Keratinocyte (primary cell): Measurements from ENCODE around the gene TNRC18. TPM values are rescaled to one million over a fixed set of nuclear protein-coding genes. Genes with fewer than 3 reads are reported as not detected.
"Not testable (repeated sequence)": the region's sequence is repeated elsewhere in the genome, so short reads cannot be mapped to it uniquely, and the experiment has no call there.

ENCODE experiments used
- DNase-seq: peaks from one replicate; pipeline ENCODE4 v3.0.0-alpha.2; 2011; ENCODE audit warnings: low read depth, missing footprints, low spot score
- FAIRE-seq: peaks from 2 replicates; lab custom pipeline; 2011; peaks lifted over from hg19 to GRCh38; lab: Jason Lieb, UNC
- H2AFZ ChIP-seq: 2 replicates; pipeline ENCODE4 v1.6.0; 2012; ENCODE audit warnings: low read length, control low read depth, inconsistent platforms; ENCODE audit not compliant: control insufficient read depth
- H3K27ac ChIP-seq: 2 replicates; pipeline ENCODE4 v1.5.1; 2011; ENCODE audit warnings: low read length; ENCODE audit not compliant: control insufficient read depth, insufficient read depth
- H3K27me3 ChIP-seq: 3 replicates; pipeline ENCODE4 v1.6.0; 2011; ENCODE audit warnings: low read length; ENCODE audit not compliant: control insufficient read depth, insufficient read depth; ENCODE audit errors: extremely low read depth
- H3K36me3 ChIP-seq, 2 experiments: 2 replicates in 1 of 2; 3 replicates in 1 of 2; pipeline ENCODE4 v1.5.1; 2011; ENCODE audit warnings: low read length in 2 of 2, mild to moderate bottlenecking in 1 of 2; ENCODE audit not compliant: control insufficient read depth in 2 of 2, insufficient read depth in 2 of 2; ENCODE audit errors: extremely low read depth in 1 of 2
- H3K4me1 ChIP-seq: 3 replicates; pipeline ENCODE4 v1.5.1; 2011; ENCODE audit warnings: low read length; ENCODE audit not compliant: control insufficient read depth, insufficient read depth; ENCODE audit errors: extremely low read depth
- H3K4me2 ChIP-seq: 3 replicates; pipeline ENCODE4 v1.6.0; 2011; ENCODE audit warnings: low read depth, low read length; ENCODE audit not compliant: control insufficient read depth, insufficient read depth; ENCODE audit errors: extremely low read depth
- H3K4me3 ChIP-seq, 3 experiments: fragments of 200-600 bp in 1 of 3; sonication (generic) in 1 of 3; 2 replicates in 2 of 3; 3 replicates in 1 of 3; pipeline ENCODE4 v1.5.1; 2011 to 2016; ENCODE audit warnings: low read length in 3 of 3, mild to moderate bottlenecking in 3 of 3, control low read depth in 2 of 3, inconsistent platforms in 1 of 3, low read depth in 1 of 3, mixed read lengths in 1 of 3, mixed run types in 1 of 3, moderate library complexity in 1 of 3; ENCODE audit not compliant: control insufficient read depth in 2 of 3, insufficient read depth in 2 of 3; ENCODE audit errors: extremely low read depth in 1 of 3
- H3K79me2 ChIP-seq: 2 replicates; pipeline ENCODE4 v1.6.0; 2012; ENCODE audit warnings: low read length; ENCODE audit not compliant: control insufficient read depth, insufficient read depth
- H3K9ac ChIP-seq: 3 replicates; pipeline ENCODE4 v1.6.0; 2011; ENCODE audit warnings: low read length; ENCODE audit not compliant: control insufficient read depth, insufficient read depth; ENCODE audit errors: extremely low read depth
- H3K9me1 ChIP-seq: 3 replicates; pipeline ENCODE4 v1.6.0; 2011; ENCODE audit warnings: low read length; ENCODE audit not compliant: control insufficient read depth, insufficient read depth; ENCODE audit errors: extremely low read depth
- H3K9me3 ChIP-seq: 2 replicates; pipeline ENCODE4 v1.5.1; 2012; ENCODE audit warnings: low read depth, low read length; ENCODE audit not compliant: control insufficient read depth
- H4K20me1 ChIP-seq: 3 replicates; pipeline ENCODE4 v1.6.0; 2011; ENCODE audit warnings: low read length; ENCODE audit not compliant: control insufficient read depth, insufficient read depth; ENCODE audit errors: extremely low read depth
- EZH2 ChIP-seq: IDR thresholded peaks from one replicate; pipeline ENCODE4 v1.6.1; 2012; ENCODE audit warnings: inconsistent platforms, mild to moderate bottlenecking, low read length, moderate library complexity
- dilution Hi-C: fragments of 300-500 bp; cut with MboI; formaldehyde crosslinking; loops from one replicate; pipeline ENCODE4 v1.7.0; 2020; ENCODE audit warnings: low sequenced_read_pairs; ENCODE audit not compliant: extremely low pct_ligation_motif_present
- polyA plus RNA-seq, 5 experiments: library from polyadenylated mRNA; depleted of rRNA in 3 of 5; stranded (reverse) in 3 of 5; stranded (forward) in 1 of 5; unstranded in 1 of 5; fragments of >200 nt; gene quantifications; 1 replicate in 1 of 5; 2 replicates in 3 of 5; 3 replicates in 1 of 5; pipeline versions ENCODE4 v1.2.1 to v1.2.3, GENCODE V29; 2011 to 2012; ENCODE audit warnings: missing spikeins in 2 of 5, low read depth in 1 of 5, low replicate concordance in 1 of 5
- TF ChIP-seq, protein P1 (sequence below), 3 experiments: IDR thresholded peaks in 1 of 3; conservative IDR thresholded peaks in 1 of 3; optimal IDR thresholded peaks in 1 of 3; 2 replicates in 2 of 3; 3 replicates in 1 of 3; pipeline versions ENCODE3 to v1.5.1; 2011; ENCODE audit warnings: low read length in 3 of 3, mild to moderate bottlenecking in 3 of 3, moderate library complexity in 2 of 3, control low read depth in 1 of 3, inconsistent platforms in 1 of 3; ENCODE audit not compliant: insufficient read depth in 2 of 3; ENCODE audit errors: extremely low read depth in 1 of 3

The TNRC18 gene
- polyA plus RNA-seq, 1 donor (not counting 4 experiments of a cell fraction or from before 2014, with no cell fraction given): 13.2 TPM

GRCh38 chr7:5274441-5274840, 149.2 kb downstream of the TNRC18 start:
- H3K9ac ChIP-seq: no peak overlapping the region

DNA sequence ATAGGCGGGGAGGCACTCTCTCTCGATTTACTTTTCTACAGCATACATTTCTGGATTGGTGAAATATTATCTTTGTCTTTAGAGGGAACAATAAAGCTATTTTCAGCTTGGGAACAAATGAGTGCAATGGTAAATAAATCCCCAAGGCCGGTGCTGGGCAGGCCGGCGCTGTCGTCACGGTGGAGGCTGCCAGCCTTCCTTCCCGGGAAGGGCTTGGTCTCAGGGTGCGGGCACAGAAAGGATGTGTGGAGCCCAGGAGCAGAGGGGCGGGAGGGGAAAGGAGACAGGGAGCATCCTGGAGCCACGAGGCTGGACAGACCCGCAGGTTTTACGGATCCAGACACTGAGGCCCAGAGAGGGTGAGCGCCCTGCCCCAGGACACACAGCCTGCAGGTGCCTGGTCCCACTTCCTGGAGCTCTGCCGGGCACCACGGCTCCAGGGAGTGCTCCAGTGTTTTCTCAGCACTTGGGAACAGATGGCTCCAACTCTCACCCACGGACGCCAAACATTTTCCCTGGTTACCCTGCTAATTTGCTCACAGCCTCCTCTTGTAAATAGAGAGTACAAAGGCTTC, 149.7 kb downstream of the TNRC18 start:
- H3K4me3 ChIP-seq, H2AFZ ChIP-seq, H3K27ac ChIP-seq, dilution Hi-C loops, H3K4me2 ChIP-seq, H4K20me1 ChIP-seq, FAIRE-seq, DNase-seq, H3K79me2 ChIP-seq, H3K9me1 ChIP-seq, H3K9me3 ChIP-seq, H3K36me3 ChIP-seq, H3K4me1 ChIP-seq, H3K9ac ChIP-seq: not testable (repeated sequence)
- peaks cover 10% of the 10 kb centered on the region for H3K27me3 ChIP-seq

More at GRCh38 chr7:5274441-5274840, 149.2 kb downstream of the TNRC18 start:
- TF ChIP-seq, protein P1, sequence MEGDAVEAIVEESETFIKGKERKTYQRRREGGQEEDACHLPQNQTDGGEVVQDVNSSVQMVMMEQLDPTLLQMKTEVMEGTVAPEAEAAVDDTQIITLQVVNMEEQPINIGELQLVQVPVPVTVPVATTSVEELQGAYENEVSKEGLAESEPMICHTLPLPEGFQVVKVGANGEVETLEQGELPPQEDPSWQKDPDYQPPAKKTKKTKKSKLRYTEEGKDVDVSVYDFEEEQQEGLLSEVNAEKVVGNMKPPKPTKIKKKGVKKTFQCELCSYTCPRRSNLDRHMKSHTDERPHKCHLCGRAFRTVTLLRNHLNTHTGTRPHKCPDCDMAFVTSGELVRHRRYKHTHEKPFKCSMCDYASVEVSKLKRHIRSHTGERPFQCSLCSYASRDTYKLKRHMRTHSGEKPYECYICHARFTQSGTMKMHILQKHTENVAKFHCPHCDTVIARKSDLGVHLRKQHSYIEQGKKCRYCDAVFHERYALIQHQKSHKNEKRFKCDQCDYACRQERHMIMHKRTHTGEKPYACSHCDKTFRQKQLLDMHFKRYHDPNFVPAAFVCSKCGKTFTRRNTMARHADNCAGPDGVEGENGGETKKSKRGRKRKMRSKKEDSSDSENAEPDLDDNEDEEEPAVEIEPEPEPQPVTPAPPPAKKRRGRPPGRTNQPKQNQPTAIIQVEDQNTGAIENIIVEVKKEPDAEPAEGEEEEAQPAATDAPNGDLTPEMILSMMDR (optimal IDR thresholded peaks at IDR 0.05 in 1 of 3, IDR thresholded peaks at IDR 0.05 in 1 of 3, conservative IDR thresholded peaks at IDR 0.05 in 1 of 3; ENCODE audit: extremely low read depth in 1 of 3, insufficient read depth in 2 of 3, low read length in 3 of 3): no peak
- no peak for TF ChIP-seq EZH2
- dilution Hi-C loops: no loop called here
- Histone ChIP-seq H3K9me1 (no peaks in the 10 kb centered on the region), H3K27me3 (peaks cover 10% of the 10 kb centered on the region), H3K4me2 (no peak overlapping the region), H2AFZ (no peak overlapping the region), H3K4me1 (no peaks in the 10 kb centered on the region), H3K36me3 (no peaks in the 10 kb centered on the region), H3K4me3 (no peak overlapping the region), H3K27ac (no peak overlapping the region), H4K20me1 (no peaks in the 10 kb centered on the region), H3K9me3 (no peaks in the 10 kb centered on the region), H3K79me2 (no peaks in the 10 kb centered on the region)
- DNase-seq: no peak
- FAIRE-seq: no peak

DNA sequence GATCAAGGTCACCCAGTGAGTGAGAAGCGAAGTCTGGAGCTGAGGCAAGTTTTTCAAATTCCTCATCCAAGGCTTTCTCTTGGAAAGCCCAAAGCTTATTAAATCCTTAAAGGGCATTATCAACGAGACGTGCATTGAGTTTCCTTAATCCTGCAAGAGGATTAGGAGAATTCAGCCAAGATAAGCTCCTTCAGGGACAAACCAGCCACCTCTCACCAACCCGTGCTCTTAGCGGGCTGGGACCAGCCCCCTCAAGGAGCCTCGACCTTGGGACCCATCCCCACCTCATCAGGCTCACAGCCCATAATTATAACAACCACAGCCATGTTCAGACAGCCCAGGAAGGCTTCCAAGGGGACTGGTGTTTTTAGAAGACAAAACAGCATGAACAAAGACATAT, 152.8 kb downstream of the TNRC18 start:
- Histone ChIP-seq H3K27ac (no peak overlapping the region), H3K4me3 (no peak overlapping the region), H3K4me1 (no peaks in the 10 kb centered on the region), H3K9ac (no peak overlapping the region), H3K9me3 (no peaks in the 10 kb centered on the region), H4K20me1 (no peaks in the 10 kb centered on the region), H3K9me1 (no peaks in the 10 kb centered on the region), H3K4me2 (no peak overlapping the region), H3K79me2 (no peaks in the 10 kb centered on the region), H3K27me3 (peaks cover 5% of the 10 kb centered on the region), H3K36me3 (no peaks in the 10 kb centered on the region), H2AFZ (no peak overlapping the region)
- TF ChIP-seq, protein P1 (optimal IDR thresholded peaks at IDR 0.05 in 1 of 3, IDR thresholded peaks at IDR 0.05 in 1 of 3, conservative IDR thresholded peaks at IDR 0.05 in 1 of 3; ENCODE audit: extremely low read depth in 1 of 3, insufficient read depth in 2 of 3, low read length in 3 of 3): no peak
- no peak for TF ChIP-seq EZH2
- DNase-seq (no peak), FAIRE-seq (no peak)
- dilution Hi-C loops: no loop called here
